K562 (cell line): Measurements from ENCODE around the gene NRG2. TPM values are rescaled to one million over a fixed set of nuclear protein-coding genes. Genes with fewer than 3 reads are reported as not detected.

Experiments
- ATAC-seq: fragments of 200-7000 bp; cut with Tn5 transposase; 3 replicates; pipeline ENCODE4 v1.9.1; 2020; ENCODE audit warnings: moderate library complexity
- BruUV-seq: library from RNA; stranded (reverse); fragments of 400-500 nt; replicated peaks from 2 replicates; lab custom pipeline; 2021; lab: Mats Ljungman, UMichigan
- CTCF ChIA-PET: fragments of 300-600 bp; formaldehyde crosslinking; extraction: SDS; loops from one replicate; lab custom pipeline; 2021; ENCODE audit warnings: low intra/inter-chr PET ratio; lab: Yijun Ruan, JAX
- POLR2A ChIA-PET: fragments of 300-600, 350-650 bp; sonication (Branson Sonifier 250); formaldehyde crosslinking; extraction: SDS; loops from one replicate; lab custom pipeline; 2021; ENCODE audit warnings: antibody characterized with exemption, inconsistent platforms; lab: Yijun Ruan, JAX
- DNase-seq, 4 experiments: peaks; one replicate each; pipeline versions ENCODE4 v3.0.0 to v3.0.0-alpha.2; 2011 to 2018; ENCODE audit warnings: low spot score in 3 of 4, mixed read lengths in 3 of 4; ENCODE audit errors: extremely low read depth in 1 of 4
- FAIRE-seq: peaks from 2 replicates; lab custom pipeline; 2011; peaks lifted over from hg19 to GRCh38; lab: Jason Lieb, UNC
- H2AFZ ChIP-seq: 2 replicates; pipeline ENCODE4 v1.6.0; 2011; ENCODE audit warnings: low read depth, low read length, control low read depth, inconsistent platforms
- H3K27ac ChIP-seq: fragments of 200-600 bp; 3 replicates; pipeline ENCODE4 v1.8.0; 2011; ENCODE audit warnings: low read depth, mild to moderate bottlenecking, control low read depth, inconsistent platforms, low read length, moderate library complexity, mixed read lengths; ENCODE audit errors: extremely low read depth
- H3K27me3 ChIP-seq, 2 experiments: fragments of 300-600 bp in 1 of 2; 2 replicates in 1 of 2; 3 replicates in 1 of 2; pipeline versions ENCODE4 v1.6.0 to v1.8.0; 2011; ENCODE audit warnings: inconsistent platforms in 2 of 2, low read length in 2 of 2, mild to moderate bottlenecking in 1 of 2, mixed read lengths in 1 of 2, moderate library complexity in 1 of 2; ENCODE audit not compliant: control insufficient read depth in 2 of 2, insufficient read depth in 2 of 2
- H3K36me3 ChIP-seq: fragments of 300-600 bp; 3 replicates; pipeline ENCODE4 v1.8.0; 2011; ENCODE audit warnings: mild to moderate bottlenecking, low read length, inconsistent platforms; ENCODE audit not compliant: control insufficient read depth, insufficient read depth
- H3K4me1 ChIP-seq, 2 experiments: fragments of 200-600 bp in 1 of 2; replicated peaks in 1 of 2; 2 replicates in 1 of 2; 3 replicates in 1 of 2; pipeline versions ENCODE4 v1.5.1 to v1.8.0; 2011; ENCODE audit warnings: inconsistent platforms in 2 of 2, low read length in 2 of 2, mild to moderate bottlenecking in 1 of 2, mixed read lengths in 1 of 2, moderate library complexity in 1 of 2; ENCODE audit not compliant: control insufficient read depth in 2 of 2, insufficient read depth in 2 of 2
- H3K4me2 ChIP-seq: 2 replicates; pipeline ENCODE4 v1.6.1; 2011; ENCODE audit warnings: low read length, control low read depth, inconsistent platforms, mixed read lengths; ENCODE audit not compliant: insufficient read depth
- H3K4me3 ChIP-seq: fragments of 200-600 bp; sonication (generic), shearing (Covaris generic); 2 replicates; pipeline ENCODE4 v1.5.1; 2016; ENCODE audit warnings: control low read depth, inconsistent platforms
- H3K79me2 ChIP-seq: fragments of 200-600 bp; 3 replicates; pipeline ENCODE4 v1.8.0; 2011; ENCODE audit warnings: low read length, inconsistent platforms; ENCODE audit not compliant: control insufficient read depth, insufficient read depth
- H3K9ac ChIP-seq, 2 experiments: 2 replicates each; pipeline versions ENCODE4 v1.6.0 to v1.6.1; 2011; ENCODE audit warnings: low read depth in 2 of 2, low read length in 2 of 2, control low read depth in 1 of 2, inconsistent platforms in 1 of 2, mild to moderate bottlenecking in 1 of 2, mixed read lengths in 1 of 2; ENCODE audit not compliant: insufficient read depth in 1 of 2
- H3K9me1 ChIP-seq: one replicate; pipeline ENCODE4 v1.6.0; 2011; ENCODE audit warnings: inconsistent platforms, mild to moderate bottlenecking, low read length, moderate library complexity; ENCODE audit not compliant: control insufficient read depth, insufficient read depth
- H3K9me3 ChIP-seq: replicated peaks from 2 replicates; pipeline ENCODE4 v1.5.1; 2011; ENCODE audit warnings: low read depth, low read length, inconsistent platforms; ENCODE audit not compliant: control insufficient read depth, insufficient read depth
- H4K20me1 ChIP-seq: replicated peaks from 2 replicates; pipeline ENCODE4 v1.6.1; 2011; ENCODE audit warnings: low read length, inconsistent platforms, mixed read lengths; ENCODE audit not compliant: control insufficient read depth, insufficient read depth
- BRD9 ChIP-seq: fragments of 450-650 bp; IDR thresholded peaks from 2 replicates; pipeline ENCODE4 v1.6.1; 2018; ENCODE audit warnings: low read depth; ENCODE audit not compliant: partially characterized antibody
- CAMTA2 ChIP-seq: fragments of 250-450 bp; sonication (Bioruptor Pico); conservative IDR thresholded peaks from 2 replicates; pipeline ENCODE4 v1.5.1; 2022
- ESRRA ChIP-seq: fragments of 450-650 bp; IDR thresholded peaks from 2 replicates; pipeline ENCODE4 v1.6.1; 2014; ENCODE audit warnings: low read depth, mild to moderate bottlenecking, moderate library complexity, borderline replicate concordance
- GTF2E2 ChIP-seq: fragments of 200-800 bp; sonication (Bioruptor generic); IDR thresholded peaks from 2 replicates; pipeline ENCODE4 v1.6.1; 2016; ENCODE audit warnings: missing genetic modification characterization, missing compliant biosample characterization
- GTF3C2 ChIP-seq: IDR thresholded peaks from 3 replicates; pipeline ENCODE4 v1.6.1; 2011; ENCODE audit warnings: borderline replicate concordance, mild to moderate bottlenecking, moderate library complexity; ENCODE audit not compliant: insufficient read length; ENCODE audit errors: extremely low read depth
- NCOA4 ChIP-seq: fragments of 450-650 bp; IDR thresholded peaks from 2 replicates; pipeline ENCODE4 v1.6.1; 2018; ENCODE audit warnings: mild to moderate bottlenecking; ENCODE audit not compliant: partially characterized antibody
- RBM22 ChIP-seq: fragments of 200-400 bp; formaldehyde crosslinking; IDR thresholded peaks from 2 replicates; pipeline ENCODE4 v1.6.1; 2018; ENCODE audit warnings: low read length, low read depth; ENCODE audit not compliant: poor library complexity, severe bottlenecking
- TCF15 ChIP-seq: fragments of 250-450 bp; sonication (Bioruptor Pico); IDR thresholded peaks from 2 replicates; pipeline ENCODE4 v1.8.0; 2022; ENCODE audit warnings: moderate library complexity, mild to moderate bottlenecking, inconsistent platforms
- ZFP30 ChIP-seq: fragments of 250-450 bp; sonication (Bioruptor Pico); IDR thresholded peaks from 2 replicates; pipeline ENCODE4 v1.8.0; 2022; ENCODE audit warnings: moderate library complexity, mild to moderate bottlenecking, inconsistent platforms, borderline replicate concordance
- WGBS: fragments of 100-300 bp; shearing (Covaris generic); methylation state at CpG from one replicate; pipeline ENCODE4 v1.1.6; 2016; ENCODE audit warnings: low coverage, mixed read lengths; ENCODE audit not compliant: insufficient coverage; ENCODE audit errors: missing lambda C conversion rate; 5-methylcytosine and 5-hydroxymethylcytosine counted together
- in situ Hi-C: fragments of 300-500 bp; cut with MboI; formaldehyde crosslinking; loops from 4 replicates; pipeline ENCODE4 v1.15.0; 2018; ENCODE audit warnings: inconsistent platforms, mixed read lengths
- intact Hi-C: fragments of 100-400 bp; cut with micrococcal nuclease; formaldehyde crosslinking; loops from 2 replicates; pipeline ENCODE4 v1.14.2; 2022
- polyA plus RNA-seq, 8 experiments: library from polyadenylated mRNA; depleted of rRNA in 4 of 8; stranded (reverse) in 5 of 8; unstranded in 3 of 8; fragments of >200 nt; fragmentation: Nextera tagmentation in 2 of 8; fragmentation: Illumina TruSeq in 1 of 8; extraction: Ambion mirVana in 2 of 8; extraction: Trizol in 1 of 8; gene quantifications; 2 replicates each; pipeline versions ENCODE4 v1.2.1 to v1.2.3, GENCODE V29; 2011 to 2014; ENCODE audit warnings: inconsistent platforms in 1 of 8, missing spikeins in 1 of 8
- total RNA-seq, 7 experiments: library from RNA; depleted of rRNA in 6 of 7; stranded (reverse); fragments of >200 nt in 6 of 7; fragmentation: Illumina TruSeq in 2 of 7; extraction: Trizol in 2 of 7; gene quantifications; 2 replicates each; pipeline versions ENCODE4 v1.2.1 to v1.2.3, GENCODE V29; 2011 to 2021; ENCODE audit warnings: low replicate concordance in 1 of 7
- TF ChIP-seq, protein P1 (sequence below): fragments of 200-400 bp; formaldehyde crosslinking; IDR thresholded peaks from 2 replicates; pipeline ENCODE4 v1.6.1; 2017; ENCODE audit warnings: mild to moderate bottlenecking, low read depth, low read length, moderate library complexity
- TF ChIP-seq, protein P2 (sequence below): sonication (generic); formaldehyde crosslinking; IDR thresholded peaks from 2 replicates; pipeline ENCODE4 v1.8.0; 2022; ENCODE audit warnings: mild to moderate bottlenecking, missing genetic modification reagents

Gene NRG2
- total and polyA plus RNA-seq, 9 of the 15 experiments (the other 6 are each of a cell fraction or from before 2014, with no cell fraction given), result not detected

GRCh38 chr5:139964994-139965565 lies 78.0 kb downstream of the NRG2 start:
- intact Hi-C loops, result loop anchor here (10.0 kb wide), 1 partner anchor 330 kb away; no protein-coding TSS in a partner anchor
- no peaks in the 10 kb centered on the region for H3K36me3 ChIP-seq
- BruUV-seq, result no TSS peak
- no peak overlapping the region for H3K27ac ChIP-seq
- H3K27me3 ChIP-seq, result peaks cover 3 to 46% of the 10 kb centered on the region in 2 experiments; a peak in 4 of 5 replicates
- POLR2A ChIA-PET, result interaction anchor here (0.7 kb wide), 1 partner anchor 85 kb away, joined by 4 read pairs; no protein-coding TSS in a partner anchor
- 2% methylated on average over 8 of the region's 8 CpGs for WGBS
- ATAC-seq, result no peak
- no peak for FAIRE-seq
- peaks cover 0 to 10% of the 10 kb centered on the region in 2 experiments; a peak in 1 of 5 replicates for H3K4me1 ChIP-seq
- H3K4me2 ChIP-seq, result no peak overlapping the region
- no peak for DNase-seq
- H2AFZ ChIP-seq, result no peak overlapping the region
- in situ Hi-C loops, result no loop called here
- H3K9me3 ChIP-seq, result no peaks in the 10 kb centered on the region
- no peaks in the 10 kb centered on the region for H3K79me2 ChIP-seq
- H3K4me3 ChIP-seq, result no peak overlapping the region
- CTCF ChIA-PET, result interaction anchor here (0.6 kb wide), 1 partner anchor 189 kb away, joined by 3 read pairs; no protein-coding TSS in a partner anchor
- H4K20me1 ChIP-seq, result no peaks in the 10 kb centered on the region
- no peak overlapping the region for H3K9ac ChIP-seq
- H3K9me1 ChIP-seq, result no peaks in the 10 kb centered on the region
- TF ChIP-seq GTF2E2 (no peak), CAMTA2 (no peak), TCF15 (CRISPR knock-in tag) (no peak), GTF3C2 (no peak), NCOA4 (no peak), RBM22 (no peak), ESRRA (no peak), BRD9 (no peak), ZFP30 (CRISPR knock-in tag) (no peak)
- TF ChIP-seq, protein P1, sequence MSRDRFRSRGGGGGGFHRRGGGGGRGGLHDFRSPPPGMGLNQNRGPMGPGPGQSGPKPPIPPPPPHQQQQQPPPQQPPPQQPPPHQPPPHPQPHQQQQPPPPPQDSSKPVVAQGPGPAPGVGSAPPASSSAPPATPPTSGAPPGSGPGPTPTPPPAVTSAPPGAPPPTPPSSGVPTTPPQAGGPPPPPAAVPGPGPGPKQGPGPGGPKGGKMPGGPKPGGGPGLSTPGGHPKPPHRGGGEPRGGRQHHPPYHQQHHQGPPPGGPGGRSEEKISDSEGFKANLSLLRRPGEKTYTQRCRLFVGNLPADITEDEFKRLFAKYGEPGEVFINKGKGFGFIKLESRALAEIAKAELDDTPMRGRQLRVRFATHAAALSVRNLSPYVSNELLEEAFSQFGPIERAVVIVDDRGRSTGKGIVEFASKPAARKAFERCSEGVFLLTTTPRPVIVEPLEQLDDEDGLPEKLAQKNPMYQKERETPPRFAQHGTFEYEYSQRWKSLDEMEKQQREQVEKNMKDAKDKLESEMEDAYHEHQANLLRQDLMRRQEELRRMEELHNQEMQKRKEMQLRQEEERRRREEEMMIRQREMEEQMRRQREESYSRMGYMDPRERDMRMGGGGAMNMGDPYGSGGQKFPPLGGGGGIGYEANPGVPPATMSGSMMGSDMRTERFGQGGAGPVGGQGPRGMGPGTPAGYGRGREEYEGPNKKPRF, result no peak
- TF ChIP-seq, protein P2, sequence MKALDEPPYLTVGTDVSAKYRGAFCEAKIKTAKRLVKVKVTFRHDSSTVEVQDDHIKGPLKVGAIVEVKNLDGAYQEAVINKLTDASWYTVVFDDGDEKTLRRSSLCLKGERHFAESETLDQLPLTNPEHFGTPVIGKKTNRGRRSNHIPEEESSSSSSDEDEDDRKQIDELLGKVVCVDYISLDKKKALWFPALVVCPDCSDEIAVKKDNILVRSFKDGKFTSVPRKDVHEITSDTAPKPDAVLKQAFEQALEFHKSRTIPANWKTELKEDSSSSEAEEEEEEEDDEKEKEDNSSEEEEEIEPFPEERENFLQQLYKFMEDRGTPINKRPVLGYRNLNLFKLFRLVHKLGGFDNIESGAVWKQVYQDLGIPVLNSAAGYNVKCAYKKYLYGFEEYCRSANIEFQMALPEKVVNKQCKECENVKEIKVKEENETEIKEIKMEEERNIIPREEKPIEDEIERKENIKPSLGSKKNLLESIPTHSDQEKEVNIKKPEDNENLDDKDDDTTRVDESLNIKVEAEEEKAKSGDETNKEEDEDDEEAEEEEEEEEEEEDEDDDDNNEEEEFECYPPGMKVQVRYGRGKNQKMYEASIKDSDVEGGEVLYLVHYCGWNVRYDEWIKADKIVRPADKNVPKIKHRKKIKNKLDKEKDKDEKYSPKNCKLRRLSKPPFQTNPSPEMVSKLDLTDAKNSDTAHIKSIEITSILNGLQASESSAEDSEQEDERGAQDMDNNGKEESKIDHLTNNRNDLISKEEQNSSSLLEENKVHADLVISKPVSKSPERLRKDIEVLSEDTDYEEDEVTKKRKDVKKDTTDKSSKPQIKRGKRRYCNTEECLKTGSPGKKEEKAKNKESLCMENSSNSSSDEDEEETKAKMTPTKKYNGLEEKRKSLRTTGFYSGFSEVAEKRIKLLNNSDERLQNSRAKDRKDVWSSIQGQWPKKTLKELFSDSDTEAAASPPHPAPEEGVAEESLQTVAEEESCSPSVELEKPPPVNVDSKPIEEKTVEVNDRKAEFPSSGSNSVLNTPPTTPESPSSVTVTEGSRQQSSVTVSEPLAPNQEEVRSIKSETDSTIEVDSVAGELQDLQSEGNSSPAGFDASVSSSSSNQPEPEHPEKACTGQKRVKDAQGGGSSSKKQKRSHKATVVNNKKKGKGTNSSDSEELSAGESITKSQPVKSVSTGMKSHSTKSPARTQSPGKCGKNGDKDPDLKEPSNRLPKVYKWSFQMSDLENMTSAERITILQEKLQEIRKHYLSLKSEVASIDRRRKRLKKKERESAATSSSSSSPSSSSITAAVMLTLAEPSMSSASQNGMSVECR, result no peak
